GM23248 (cell line): Measurements from ENCODE around the gene HAGHL. TPM values are rescaled to one million over a fixed set of nuclear protein-coding genes. Genes with fewer than 3 reads are reported as not detected.
A peak's percentile ranks its signal among the peaks of the same experiment; 100 is the strongest.

ENCODE experiments used
- DNase-seq: peaks from one replicate; pipeline ENCODE4 v3.0.0-alpha.2; 2015
- H2AFZ ChIP-seq: fragments of 200-600 bp; sonication (generic); 2 replicates; pipeline ENCODE4 v1.6.1; 2016; ENCODE audit warnings: antibody characterized with exemption
- H3F3A ChIP-seq: fragments of 200-600 bp; sonication (generic); 2 replicates; pipeline ENCODE4 v1.6.1; 2016; ENCODE audit warnings: mild to moderate bottlenecking, antibody characterized with exemption, mixed run types; ENCODE audit not compliant: insufficient read depth
- H3K27ac ChIP-seq: fragments of 200-600 bp; sonication (generic); 2 replicates; pipeline ENCODE4 v1.5.1; 2016; ENCODE audit warnings: mild to moderate bottlenecking
- H3K27me3 ChIP-seq: fragments of 200-600 bp; sonication (generic); replicated peaks from 2 replicates; pipeline ENCODE4 v1.6.1; 2016; ENCODE audit warnings: mild to moderate bottlenecking; ENCODE audit not compliant: insufficient read depth
- H3K36me3 ChIP-seq: fragments of 200-600 bp; sonication (generic); 2 replicates; pipeline ENCODE4 v1.6.1; 2016; ENCODE audit warnings: low read depth, mild to moderate bottlenecking
- H3K4me1 ChIP-seq: fragments of 200-600 bp; sonication (generic); 2 replicates; pipeline ENCODE4 v1.6.1; 2016; ENCODE audit warnings: mild to moderate bottlenecking; ENCODE audit not compliant: insufficient read depth
- H3K4me2 ChIP-seq: fragments of 200-600 bp; sonication (generic); one replicate; pipeline ENCODE4 v1.6.1; 2016; ENCODE audit warnings: mild to moderate bottlenecking; ENCODE audit not compliant: unreplicated experiment
- H3K4me3 ChIP-seq: fragments of 200-600 bp; sonication (generic); 2 replicates; pipeline ENCODE4 v1.5.1; 2016; ENCODE audit warnings: mild to moderate bottlenecking
- H3K79me2 ChIP-seq: fragments of 200-600 bp; sonication (generic); 2 replicates; pipeline ENCODE4 v1.6.1; 2016; ENCODE audit warnings: mild to moderate bottlenecking; ENCODE audit not compliant: insufficient read depth
- H3K9ac ChIP-seq: fragments of 200-600 bp; sonication (generic); 2 replicates; pipeline ENCODE4 v1.6.1; 2016; ENCODE audit warnings: mild to moderate bottlenecking
- H3K9me2 ChIP-seq: fragments of 200-600 bp; sonication (generic); 2 replicates; pipeline ENCODE4 v1.6.1; 2016; ENCODE audit warnings: mixed run types, mild to moderate bottlenecking, moderate library complexity; ENCODE audit not compliant: insufficient read depth
- H3K9me3 ChIP-seq: fragments of 200-600 bp; sonication (generic); one replicate; pipeline ENCODE4 v1.6.1; 2017; ENCODE audit warnings: low read depth
- H4K20me1 ChIP-seq: fragments of 200-600 bp; sonication (generic); 2 replicates; pipeline ENCODE4 v1.6.0; 2016; ENCODE audit not compliant: insufficient read depth
- EZH2 ChIP-seq: fragments of 200-600 bp; sonication (generic); IDR thresholded peaks from 2 replicates; pipeline ENCODE4 v1.6.1; 2018; ENCODE audit warnings: antibody characterized with exemption, mild to moderate bottlenecking; ENCODE audit not compliant: insufficient read depth, poor library complexity, severe bottlenecking
- EZH2phosphoT487 ChIP-seq: fragments of 200-600 bp; sonication (generic); IDR thresholded peaks from 2 replicates; pipeline ENCODE4 v1.6.1; 2018; ENCODE audit warnings: antibody characterized with exemption, moderate library complexity, mild to moderate bottlenecking, low read depth; ENCODE audit not compliant: insufficient read depth
- WGBS, 2 experiments: methylation state at CpG; one replicate each; pipeline ENCODE4 v1.1.6; 2015 to 2017; ENCODE audit warnings: low lambda C conversion rate in 2 of 2, low coverage in 1 of 2; ENCODE audit errors: missing lambda C conversion rate in 2 of 2; 5-methylcytosine and 5-hydroxymethylcytosine counted together
- in situ Hi-C: fragments of 300-500 bp; cut with MboI; formaldehyde crosslinking; loops from 2 replicates; pipeline ENCODE4 v1.15.0; 2020
- polyA plus RNA-seq: library from polyadenylated mRNA; unstranded; fragments of >200 nt; fragmentation: Nextera tagmentation; extraction: Ambion mirVana; gene quantifications from 2 replicates; pipeline ENCODE4 v1.2.1, GENCODE V29; 2016
- total RNA-seq: library from RNA; depleted of rRNA; stranded (reverse); fragments of >200 nt; shearing (Covaris generic); gene quantifications from 2 replicates; pipeline ENCODE4 v1.2.3, GENCODE V29; 2014

The HAGHL gene
- total and polyA plus RNA-seq, 2 experiments from 2014 or later, result 7.8 to 64.8 TPM

DNA sequence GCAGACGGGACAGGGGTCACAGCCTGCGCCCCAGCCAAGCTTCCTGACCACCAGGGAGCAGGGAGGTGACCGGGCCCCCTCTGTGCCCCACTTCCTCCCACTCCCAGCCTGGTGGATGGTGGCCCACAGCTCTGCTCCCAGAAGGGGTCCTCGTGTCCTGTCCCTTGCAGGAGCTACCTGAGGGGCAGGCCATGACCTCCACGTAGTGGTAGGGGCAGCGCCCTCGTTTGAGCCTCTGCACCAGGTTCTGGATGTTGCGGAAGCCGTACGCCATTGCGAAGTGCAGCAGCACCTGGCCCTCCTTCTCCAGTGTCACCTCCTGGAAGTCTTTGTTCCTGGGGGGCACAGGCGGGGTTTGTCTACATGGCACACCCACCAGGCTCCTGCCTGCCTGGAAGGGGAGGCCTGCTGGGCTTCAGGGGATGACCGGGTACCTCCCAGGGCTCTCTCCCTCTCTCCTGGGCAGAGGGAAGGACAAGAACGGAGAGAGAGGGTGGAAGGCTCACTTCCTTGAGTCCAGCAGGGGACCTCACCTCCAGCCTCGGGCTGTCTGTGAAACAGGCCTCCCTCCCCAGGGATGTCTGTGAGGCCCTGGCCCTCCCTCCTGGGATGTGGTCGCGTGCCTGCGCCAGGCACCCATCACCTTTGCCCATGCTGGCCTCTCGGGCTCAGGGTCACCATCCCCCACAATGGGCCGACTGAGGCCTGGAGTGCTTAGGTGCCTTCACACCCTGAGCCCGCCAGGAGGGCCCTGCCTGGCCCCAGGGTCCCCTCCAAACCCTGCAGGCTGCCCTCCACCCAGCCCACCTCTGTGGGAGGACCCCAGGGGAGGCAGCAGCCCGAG lies 4.0 kb downstream of the HAGHL start:
- H3K4me1 ChIP-seq, result no peaks in the 10 kb centered on the region
- no peak for TF ChIP-seq EZH2
- no peak for TF ChIP-seq EZH2phosphoT487
- no peak for DNase-seq

DNA sequence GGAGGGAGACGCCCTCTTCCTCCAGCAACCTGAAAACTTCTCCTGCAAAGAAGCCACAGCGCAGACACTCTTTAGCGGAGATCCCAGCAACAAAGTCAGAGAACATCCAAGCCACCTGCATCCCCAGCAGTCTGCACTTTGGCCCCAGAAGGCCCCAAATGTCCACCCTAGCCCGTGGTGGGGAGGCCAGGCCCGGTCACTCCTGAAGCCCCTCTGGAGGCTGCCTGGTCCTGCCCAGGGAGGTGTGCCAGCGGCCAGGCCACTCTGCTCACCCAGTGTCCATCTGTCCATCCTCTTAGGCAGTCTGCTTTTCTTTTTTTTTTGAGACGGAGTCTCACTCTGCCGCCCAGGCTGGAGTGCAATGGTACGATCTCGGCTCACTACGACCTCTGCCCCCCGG lies 5.4 kb downstream of the HAGHL start:
- H3K4me1 ChIP-seq, result no peaks in the 10 kb centered on the region
- no peak overlapping the region for H3K27ac ChIP-seq
- H3K36me3 ChIP-seq, result no peaks in the 10 kb centered on the region
- H3F3A ChIP-seq, result no peaks in the 10 kb centered on the region
- 89 to 90% methylated on average over 12 of the region's 12 CpGs for WGBS, 2 experiments
- in situ Hi-C loops, result no loop called here
- H3K4me2 ChIP-seq, result no peak overlapping the region
- H3K9me3 ChIP-seq, result no peaks in the 10 kb centered on the region
- no peak overlapping the region for H2AFZ ChIP-seq
- H3K9me2 ChIP-seq, result no peaks in the 10 kb centered on the region
- no peak for DNase-seq
- H3K79me2 ChIP-seq, result no peaks in the 10 kb centered on the region
- H3K4me3 ChIP-seq, result no peak overlapping the region
- H4K20me1 ChIP-seq, result no peaks in the 10 kb centered on the region
- H3K9ac ChIP-seq, result no peak overlapping the region
- H3K27me3 ChIP-seq, result no peaks in the 10 kb centered on the region
- no peak for TF ChIP-seq EZH2phosphoT487
- TF ChIP-seq EZH2, result no peak

More for the DNA sequence above, 4.0 kb downstream of the HAGHL start:
- in situ Hi-C loops, result no loop called here
- Histone ChIP-seq H3K4me3 (no peak overlapping the region), H4K20me1 (no peaks in the 10 kb centered on the region), H3K27ac (no peak overlapping the region), H3K9me2 (no peaks in the 10 kb centered on the region), H2AFZ (no peak overlapping the region), H3K79me2 (no peaks in the 10 kb centered on the region), H3F3A (no peaks in the 10 kb centered on the region), H3K4me2 (no peak overlapping the region), H3K36me3 (no peaks in the 10 kb centered on the region), H3K27me3 (no peaks in the 10 kb centered on the region), H3K9me3 (no peaks in the 10 kb centered on the region), H3K9ac (no peak overlapping the region)
- 86 to 90% methylated on average over 20 to 22 of the region's 22 CpGs for whole genome bisulfite sequencing, 2 experiments

DNA sequence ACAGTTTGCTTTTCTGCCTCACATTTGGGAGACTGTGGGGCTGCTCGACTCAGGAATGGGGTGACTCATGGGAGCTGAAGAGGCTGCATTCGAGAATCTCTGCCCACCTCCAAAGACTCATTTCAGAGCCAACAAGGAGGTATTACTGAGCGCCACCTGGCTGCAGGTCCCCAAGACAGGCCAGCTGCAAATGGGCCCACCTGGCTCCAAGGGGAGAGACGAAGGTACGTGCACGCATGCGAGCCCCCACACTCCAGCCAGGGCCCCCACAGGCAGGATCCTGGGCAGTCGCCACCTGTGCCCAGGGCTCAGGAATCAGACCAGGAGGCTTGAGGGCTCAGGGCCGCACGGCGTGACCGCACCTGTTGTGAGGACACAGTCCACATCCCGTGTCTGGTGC lies 6.0 kb downstream of the HAGHL start:
- Histone ChIP-seq H3K79me2 (no peaks in the 10 kb centered on the region), H3F3A (no peaks in the 10 kb centered on the region), H3K9ac (no peak overlapping the region), H4K20me1 (no peaks in the 10 kb centered on the region), H3K9me2 (no peaks in the 10 kb centered on the region), H3K4me2 (no peak overlapping the region), H2AFZ (no peak overlapping the region), H3K36me3 (no peaks in the 10 kb centered on the region), H3K27ac (no peak overlapping the region), H3K4me3 (no peak overlapping the region), H3K4me1 (no peaks in the 10 kb centered on the region), H3K27me3 (no peaks in the 10 kb centered on the region), H3K9me3 (no peaks in the 10 kb centered on the region)
- DNase-seq, result peak; percentile 49
- TF ChIP-seq EZH2phosphoT487 (no peak), EZH2 (no peak)
- in situ Hi-C loops, result no loop called here
- 90 to 94% methylated on average over 13 of the region's 13 CpGs for WGBS, 2 experiments

DNA sequence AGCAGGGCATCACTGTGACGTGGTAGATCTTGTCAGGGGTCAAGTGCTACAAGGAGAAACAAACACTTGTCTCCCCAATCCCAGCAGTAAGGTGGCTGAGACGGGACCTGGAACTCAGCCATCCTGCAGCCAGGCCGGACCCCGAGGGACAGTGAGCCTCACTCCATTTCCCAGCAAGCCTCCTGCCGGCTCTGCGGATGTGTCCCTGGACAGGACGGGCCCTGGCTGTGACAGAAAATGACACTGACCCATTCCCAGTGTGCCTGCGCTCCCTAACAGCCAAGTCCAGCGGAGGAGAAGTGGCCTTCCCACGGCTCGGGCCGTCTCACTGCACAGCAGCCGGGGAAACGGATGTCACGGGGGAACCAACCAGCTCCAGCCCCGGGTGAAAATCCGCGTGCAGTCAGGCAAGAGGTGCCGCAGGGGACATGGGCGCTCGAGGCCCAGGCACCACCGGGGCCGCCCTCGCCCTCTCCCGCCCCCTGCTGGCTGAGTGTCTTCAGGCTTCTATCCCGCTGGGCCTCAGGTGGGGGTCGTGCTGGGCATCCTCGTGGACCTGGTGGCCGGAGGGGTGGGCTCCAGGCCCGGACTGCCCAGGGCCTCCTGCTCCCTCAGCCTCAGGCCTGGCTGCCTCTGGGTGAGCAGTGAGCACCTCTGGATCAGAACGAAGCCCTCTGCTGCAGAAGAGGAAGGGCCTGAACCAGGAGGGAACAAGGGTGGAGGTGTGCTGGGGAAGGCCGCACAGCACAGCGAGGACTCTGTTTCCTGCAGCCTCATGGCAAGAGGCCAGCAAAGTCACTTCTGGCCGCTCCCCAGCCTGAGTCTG lies 6.7 kb downstream of the HAGHL start:
- no peaks in the 10 kb centered on the region for H3K36me3 ChIP-seq
- in situ Hi-C loops, result no loop called here
- TF ChIP-seq EZH2phosphoT487, result no peak
- TF ChIP-seq EZH2, result no peak
- H3K27me3 ChIP-seq, result no peaks in the 10 kb centered on the region
- H3K9me3 ChIP-seq, result no peaks in the 10 kb centered on the region
- no peaks in the 10 kb centered on the region for H3K9me2 ChIP-seq
- no peak overlapping the region for H2AFZ ChIP-seq
- H3K27ac ChIP-seq, result no peak overlapping the region
- H3F3A ChIP-seq, result no peaks in the 10 kb centered on the region
- H4K20me1 ChIP-seq, result no peaks in the 10 kb centered on the region
- no peaks in the 10 kb centered on the region for H3K79me2 ChIP-seq
- no peak overlapping the region for H3K4me3 ChIP-seq
- no peak overlapping the region for H3K4me2 ChIP-seq
- H3K4me1 ChIP-seq, result no peaks in the 10 kb centered on the region
- H3K9ac ChIP-seq, result no peak overlapping the region
- DNase-seq, result no peak
- 92% methylated on average over 26 to 30 of the region's 34 CpGs for WGBS, 2 experiments
